GM12878 (cell line): ENCODE results near the gene FBXO33. TPM values are rescaled to one million over a fixed set of nuclear protein-coding genes. Genes with fewer than 3 reads are reported as not detected.

Experiments
- ATAC-seq: fragments of 200-7000 bp; cut with Tn5 transposase; 3 replicates; pipeline ENCODE4 v1.9.1; 2020; ENCODE audit warnings: mild to moderate bottlenecking, moderate library complexity
- BruUV-seq: library from RNA; stranded (reverse); fragments of 400-500 nt; replicated peaks from 2 replicates; lab custom pipeline; 2021; lab: Mats Ljungman, UMichigan
- CTCF ChIA-PET: fragments of 300-600 bp; sonication (Branson Sonifier 250); formaldehyde crosslinking; extraction: SDS; loops from one replicate; lab custom pipeline; 2021; ENCODE audit warnings: inconsistent platforms; lab: Yijun Ruan, JAX
- POLR2A ChIA-PET: fragments of 350-600 bp; formaldehyde crosslinking; extraction: SDS; loops from one replicate; lab custom pipeline; 2021; ENCODE audit warnings: inconsistent platforms; lab: Charles Lee
- RAD21 ChIA-PET: fragments of 300-600 bp; sonication (Branson Sonifier 250); formaldehyde crosslinking; loops from one replicate; lab custom pipeline; 2023; ENCODE audit warnings: antibody characterized with exemption; ENCODE audit not compliant: unreplicated experiment; lab: Charles Lee
- SMC1A ChIA-PET: fragments of 300-600 bp; sonication (Branson Sonifier 250); formaldehyde crosslinking; loops from one replicate; lab custom pipeline; 2023; ENCODE audit not compliant: unreplicated experiment, uncharacterized antibody; lab: Charles Lee
- DNase-seq: peaks from one replicate; pipeline ENCODE4 v3.0.0-alpha.2; 2011; ENCODE audit warnings: low read depth, low spot score
- FAIRE-seq: peaks from 3 replicates; lab custom pipeline; 2011; peaks lifted over from hg19 to GRCh38; lab: Jason Lieb, UNC
- H2AFZ ChIP-seq: 2 replicates; pipeline ENCODE4 v1.6.0; 2011; ENCODE audit warnings: low read depth, low read length, control low read depth; ENCODE audit not compliant: control insufficient read depth
- H3K27ac ChIP-seq: 2 replicates; pipeline ENCODE4 v1.5.1; 2011; ENCODE audit warnings: control low read depth; ENCODE audit not compliant: control insufficient read depth, insufficient read depth
- H3K27me3 ChIP-seq, 2 experiments: replicated peaks in 1 of 2; 2 replicates each; pipeline versions ENCODE4 v1.6.0 to v1.6.1; 2011; ENCODE audit warnings: low read length in 1 of 2; ENCODE audit not compliant: control insufficient read depth in 2 of 2, insufficient read depth in 2 of 2
- H3K36me3 ChIP-seq, 2 experiments: 2 replicates each; pipeline ENCODE4 v1.5.1; 2011; ENCODE audit warnings: low read length in 1 of 2; ENCODE audit not compliant: control insufficient read depth in 2 of 2, insufficient read depth in 2 of 2
- H3K4me1 ChIP-seq: 2 replicates; pipeline ENCODE4 v1.6.1; 2011; ENCODE audit warnings: mild to moderate bottlenecking, low read length, moderate library complexity, mixed read lengths; ENCODE audit not compliant: control insufficient read depth, insufficient read depth
- H3K4me2 ChIP-seq: 2 replicates; pipeline ENCODE4 v1.6.0; 2011; ENCODE audit warnings: control low read depth; ENCODE audit not compliant: control insufficient read depth, insufficient read depth
- H3K4me3 ChIP-seq: fragments of 200-600 bp; sonication (generic); 2 replicates; pipeline ENCODE4 v1.5.1; 2016
- H3K79me2 ChIP-seq: 2 replicates; pipeline ENCODE4 v1.6.0; 2011; ENCODE audit warnings: low read length; ENCODE audit not compliant: control insufficient read depth, insufficient read depth
- H3K9ac ChIP-seq: 2 replicates; pipeline ENCODE4 v1.8.0; 2011; ENCODE audit warnings: low read length, control low read depth, mixed read lengths; ENCODE audit not compliant: control insufficient read depth, insufficient read depth
- H3K9me3 ChIP-seq: replicated peaks from 3 replicates; pipeline ENCODE4 v1.5.1; 2011; ENCODE audit warnings: mild to moderate bottlenecking, low read length; ENCODE audit not compliant: control insufficient read depth, insufficient read depth
- H4K20me1 ChIP-seq: 2 replicates; pipeline ENCODE4 v1.6.0; 2011; ENCODE audit not compliant: control insufficient read depth, insufficient read depth
- BHLHE40 ChIP-seq, 2 experiments: fragments of 450-650 bp in 1 of 2; IDR thresholded peaks; 2 replicates each; pipeline ENCODE4 v1.6.1; 2011 to 2017; ENCODE audit warnings: low read depth in 2 of 2, borderline replicate concordance in 1 of 2, improper control_type of control experiment in 1 of 2, low read length in 1 of 2, mild to moderate bottlenecking in 1 of 2
- CBX5 ChIP-seq: sonication (generic); IDR thresholded peaks from 2 replicates; pipeline ENCODE4 v1.6.1; 2016; ENCODE audit warnings: low read depth, moderate library complexity, mild to moderate bottlenecking, inconsistent platforms
- CTCF ChIP-seq, 3 experiments: IDR thresholded peaks in 2 of 3; conservative IDR thresholded peaks in 1 of 3; 2 replicates each; pipeline ENCODE4 v1.5.1; 2011; ENCODE audit warnings: low read depth in 3 of 3, low read length in 3 of 3, mild to moderate bottlenecking in 3 of 3, control low read depth in 2 of 3, moderate library complexity in 2 of 3, inconsistent platforms in 1 of 3, mixed read lengths in 1 of 3; ENCODE audit not compliant: control insufficient read depth in 2 of 3, insufficient read depth in 1 of 3; ENCODE audit errors: extremely low read depth in 1 of 3
- DPF2 ChIP-seq: fragments of 450-650 bp; IDR thresholded peaks from 2 replicates; pipeline ENCODE4 v1.6.1; 2017; ENCODE audit warnings: mild to moderate bottlenecking
- IRF3 ChIP-seq: fragments of 450-650 bp; IDR thresholded peaks from 2 replicates; pipeline ENCODE4 v1.6.1; 2014; ENCODE audit warnings: mild to moderate bottlenecking
- IRF4 ChIP-seq: IDR thresholded peaks from 2 replicates; pipeline ENCODE4 v1.6.1; 2011; ENCODE audit warnings: low read depth, low read length
- MTA2 ChIP-seq: fragments of 450-650 bp; IDR thresholded peaks from 2 replicates; pipeline ENCODE4 v1.6.1; 2016; ENCODE audit warnings: low read depth, mild to moderate bottlenecking, moderate library complexity
- NBN ChIP-seq: fragments of 450-650 bp; IDR thresholded peaks from 2 replicates; pipeline ENCODE4 v1.6.1; 2016
- NR2F1 ChIP-seq: fragments of 450-650 bp; conservative IDR thresholded peaks from 2 replicates; pipeline ENCODE4 v1.6.1; 2017; ENCODE audit warnings: mild to moderate bottlenecking
- PKNOX1 ChIP-seq: fragments of 450-650 bp; IDR thresholded peaks from 2 replicates; pipeline ENCODE4 v1.6.1; 2016; ENCODE audit warnings: mild to moderate bottlenecking
- POLR2A ChIP-seq: IDR thresholded peaks from 2 replicates; pipeline ENCODE4 v1.6.1; 2011; ENCODE audit warnings: low read depth, mild to moderate bottlenecking, low read length
- RAD51 ChIP-seq: fragments of 450-650 bp; IDR thresholded peaks from 2 replicates; pipeline ENCODE4 v1.6.1; 2016; ENCODE audit warnings: moderate library complexity, mild to moderate bottlenecking, inconsistent platforms
- RUNX3 ChIP-seq: IDR thresholded peaks from 2 replicates; pipeline ENCODE4 v1.6.1; 2012; ENCODE audit warnings: low read length, inconsistent platforms
- SMC3 ChIP-seq: IDR thresholded peaks from 2 replicates; pipeline ENCODE4 v1.6.1; 2011; ENCODE audit warnings: low read length, improper control_type of control experiment, borderline replicate concordance
- YY1 ChIP-seq: IDR thresholded peaks from 2 replicates; pipeline ENCODE4 v1.6.1; 2011; ENCODE audit warnings: low read depth, mild to moderate bottlenecking, low read length
- ZBTB11 ChIP-seq: fragments of 450-650 bp; formaldehyde crosslinking; IDR thresholded peaks from 2 replicates; pipeline ENCODE4 v1.5.0; 2022; ENCODE audit warnings: mild to moderate bottlenecking, missing genetic modification characterization
- WGBS: methylation state at CpG from one replicate; pipeline ENCODE4 v1.1.6; 2016; ENCODE audit warnings: low lambda C conversion rate; ENCODE audit not compliant: insufficient replicate concordance, insufficient coverage; ENCODE audit errors: missing lambda C conversion rate; 5-methylcytosine and 5-hydroxymethylcytosine counted together
- in situ Hi-C: fragments of 300-500 bp; cut with MboI; formaldehyde crosslinking; loops from 9 replicates; pipeline ENCODE4 v1.14.3; 2018; ENCODE audit warnings: mixed read lengths
- intact Hi-C: fragments of 100-400 bp; cut with micrococcal nuclease; formaldehyde crosslinking; loops from one replicate; pipeline ENCODE4 v1.14.2; 2022; ENCODE audit not compliant: unreplicated experiment
- polyA plus RNA-seq, 11 experiments: library from polyadenylated mRNA; depleted of rRNA in 4 of 11; unstranded in 6 of 11; stranded (reverse) in 5 of 11; fragments of >200 nt; fragmentation: Nextera tagmentation in 4 of 11; fragmentation: Illumina TruSeq in 1 of 11; extraction: Ambion mirVana in 4 of 11; extraction: Trizol in 1 of 11; gene quantifications; 1 replicate in 1 of 11; 2 replicates in 10 of 11; pipeline versions ENCODE4 v1.2.1 to v1.2.3, GENCODE V29; 2011 to 2016; ENCODE audit warnings: inconsistent platforms in 2 of 11, missing spikeins in 2 of 11, low read depth in 1 of 11
- total RNA-seq, 4 experiments: library from RNA; depleted of rRNA in 3 of 4; stranded (reverse); fragments of >200 nt in 3 of 4; fragmentation: Illumina TruSeq in 1 of 4; extraction: Trizol in 1 of 4; gene quantifications; 2 replicates each; pipeline versions ENCODE4 v1.2.1 to v1.2.3, GENCODE V29; 2013 to 2021

Gene FBXO33
- total and polyA plus RNA-seq, 10 of the 15 experiments (the other 5 are each of a cell fraction or from before 2014, with no cell fraction given) = 4.7 to 56.9 (median 19.6) TPM

- no peaks in the 10 kb centered on the region for H4K20me1 ChIP-seq
- intact Hi-C loops (loop anchor here (1.0 to 2.0 kb wide), 3 partner anchors 36 to 362 kb away; partner anchors contain the start of gene FBXO33), in situ Hi-C loops (no loop called here)
- H3K36me3 ChIP-seq = no peaks in the 10 kb centered on the region
- DNase-seq = no peak
- RAD21 ChIA-PET = interaction anchor here (0.6 to 7.0 kb wide), 19 partner anchors 10 to 362 kb away, joined by 3 to 101 read pairs (median 6); partner anchors contain the start of genes FBXO33, GEMIN2 and TRAPPC6B
- no peak overlapping the region for H3K4me3 ChIP-seq
- H2AFZ ChIP-seq = peak overlapping the region; percentile 42
- no peak overlapping the region for H3K27ac ChIP-seq
- POLR2A ChIA-PET = interaction anchor here (1.0 to 3.1 kb wide), 5 partner anchors 21 to 299 kb away, joined by 3 to 18 read pairs (median 4); partner anchors contain the start of genes FBXO33 and TRAPPC6B
- H3K27me3 ChIP-seq = no peaks in the 10 kb centered on the region
- H3K9ac ChIP-seq = no peak overlapping the region
- SMC1A ChIA-PET = interaction anchor here (0.5 to 7.3 kb wide), 27 partner anchors 10 to 369 kb away, joined by 3 to 92 read pairs (median 4); partner anchors contain the start of gene FBXO33
- no peak overlapping the region for H3K4me2 ChIP-seq
- H3K9me3 ChIP-seq = no peaks in the 10 kb centered on the region
- CTCF ChIA-PET = interaction anchor here (0.6 to 6.9 kb wide), 37 partner anchors 10 to 504 kb away, joined by 3 to 100 read pairs (median 5); partner anchors contain the start of gene FBXO33
- no TSS peak for BruUV-seq
- peak; percentile 97 for ATAC-seq
- WGBS = 32% methylated on average over 5 of the region's 5 CpGs
- H3K4me1 ChIP-seq = no peaks in the 10 kb centered on the region
- H3K79me2 ChIP-seq = no peaks in the 10 kb centered on the region
- peak; percentile 96 for FAIRE-seq
- no peak for TF ChIP-seq IRF3
- TF ChIP-seq CTCF (IDR thresholded peaks at IDR 0.05 in 2 of 3, conservative IDR thresholded peaks at IDR 0.05 in 1 of 3; ENCODE audit: control insufficient read depth in 2 of 3, extremely low read depth in 1 of 3, insufficient read depth in 1 of 3, low read depth in 3 of 3, low read length in 3 of 3) = peak; percentile 76 to 90 (median 78)
- peak; percentile 86 for TF ChIP-seq SMC3
- 0 out of 2 replicates have a peak, but pooled peaks have one; percentile 30 for TF ChIP-seq DPF2
- TF ChIP-seq NR2F1 = peak; percentile 94
- TF ChIP-seq BHLHE40 (IDR thresholded peaks at IDR 0.05; ENCODE audit: borderline replicate concordance in 1 of 2, low read depth in 2 of 2, low read length in 1 of 2) = 0 out of 4 replicates have a peak, but pooled peaks of 1 of the 2 experiments have one; percentile 27
- TF ChIP-seq POLR2A = no peak
- peak; percentile 72; the same call in 1 of the 2 replicates for TF ChIP-seq CBX5
- TF ChIP-seq ZBTB11 (CRISPR knock-in tag) = no peak
- TF ChIP-seq YY1 = peak; percentile 56; the same call in 1 of the 2 replicates
- TF ChIP-seq IRF4 = 0 out of 2 replicates have a peak, but pooled peaks have one; percentile 28
- TF ChIP-seq MTA2 = peak; percentile 30; the same call in 1 of the 2 replicates
- TF ChIP-seq RAD51 = peak; percentile 30; the same call in 1 of the 2 replicates
- TF ChIP-seq RUNX3 = peak; percentile 36; the same call in 1 of the 2 replicates
- TF ChIP-seq NBN = peak; percentile 45; the same call in 1 of the 2 replicates
- TF ChIP-seq PKNOX1 = no peak
These were observed 37.0 kb upstream of the FBXO33 start for GRCh38 chr14:39469094-39469710.
